Lower lobe of right lung (tissue), 2 donors: Measurements from ENCODE around the gene TRMU. TPM values are rescaled to one million over a fixed set of nuclear protein-coding genes. Genes with fewer than 3 reads are reported as not detected.
A peak's percentile ranks its signal among the peaks of the same experiment; 100 is the strongest.

Experiments used
- ATAC-seq, 2 donors: fragments of 200-7000 bp; cut with Tn5 transposase; one replicate each; pipeline ENCODE4 v1.9.1; 2020 to 2022; ENCODE audit warnings: mild to moderate bottlenecking in 2 of 2, moderate library complexity in 2 of 2
- DNase-seq: peaks from one replicate; pipeline ENCODE4 v3.0.0-alpha.2; 2020
- H3K27ac ChIP-seq: fragments of 200-600 bp; one replicate; pipeline ENCODE4 v1.8.0; 2022
- H3K27me3 ChIP-seq: fragments of 200-600 bp; one replicate; pipeline ENCODE4 v1.8.0; 2022; ENCODE audit warnings: low read depth
- H3K36me3 ChIP-seq: fragments of 200-600 bp; one replicate; pipeline ENCODE4 v1.8.0; 2022; ENCODE audit warnings: mild to moderate bottlenecking
- H3K4me1 ChIP-seq: fragments of 200-600 bp; one replicate; pipeline ENCODE4 v1.8.0; 2022
- H3K4me3 ChIP-seq: fragments of 200-600 bp; one replicate; pipeline ENCODE4 v1.8.0; 2022; ENCODE audit warnings: mild to moderate bottlenecking
- H3K9me3 ChIP-seq: fragments of 200-600 bp; one replicate; pipeline ENCODE4 v1.8.0; 2022
- CTCF ChIP-seq: fragments of 200-600 bp; IDR thresholded peaks from one replicate; pipeline ENCODE4 v1.8.0; 2022; ENCODE audit warnings: antibody characterized with exemption, mild to moderate bottlenecking
- intact Hi-C: fragments of 100-400 bp; cut with DNase I; formaldehyde crosslinking; loops from one replicate; pipeline ENCODE4 v1.11.0; 2022
- total RNA-seq: library from RNA; stranded (reverse); fragmentation: NEBNext Ultra II Directional; extraction: Animal tissue kit (Norgen Biotek cat#: 25700); gene quantifications from one replicate; pipeline ENCODE4 v1.2.1, GENCODE V29; 2021
- donor health status: DM: no; HTN: yes; CAD: no; lungs with severe emphysema.

The TRMU gene
- total RNA-seq, 1 donor from 2014 or later, result 33.5 TPM

DNA sequence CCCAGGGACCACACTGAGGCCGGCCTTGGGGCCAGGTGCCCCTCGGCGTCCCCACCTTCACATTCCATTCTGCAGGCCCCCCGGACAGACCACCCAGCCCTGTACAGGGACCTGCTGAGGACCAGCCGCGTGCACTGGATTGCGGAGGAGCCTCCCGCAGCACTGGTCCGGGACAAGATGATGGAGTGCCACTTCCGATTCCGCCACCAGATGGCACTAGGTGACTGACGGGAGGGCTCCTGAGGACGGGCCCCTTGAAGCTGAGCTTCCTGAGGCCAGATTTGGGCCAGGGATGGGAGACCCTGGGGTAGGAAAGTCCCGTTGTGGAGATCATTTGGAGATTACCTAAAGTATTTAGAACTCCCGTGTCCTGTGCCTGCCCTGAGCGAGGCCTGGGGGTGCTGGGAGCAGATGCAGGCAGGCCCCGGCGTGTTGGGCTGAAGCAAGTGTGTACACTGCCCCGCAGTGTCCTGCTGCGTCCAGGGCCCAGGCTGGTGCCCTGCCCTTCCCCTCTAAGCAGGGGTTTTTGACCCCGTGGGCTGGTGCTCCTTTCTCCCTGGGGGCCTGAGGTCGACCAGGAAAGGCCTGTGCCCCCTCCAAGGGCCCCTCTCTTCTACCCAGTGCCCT, 20.0 kb downstream of the TRMU start:
- Histone ChIP-seq H3K27me3 (no peaks in the 10 kb centered on the region), H3K36me3 (peaks cover 83% of the 10 kb centered on the region), H3K4me1 (peaks cover 6% of the 10 kb centered on the region), H3K9me3 (no peaks in the 10 kb centered on the region), H3K4me3 (no peak overlapping the region), H3K27ac (no peak overlapping the region)
- peak; percentile 55 to 57 for ATAC-seq
- TF ChIP-seq CTCF, result peak; percentile 76
- DNase-seq, result peak; percentile 74
- intact Hi-C loops, result no loop called here

DNA sequence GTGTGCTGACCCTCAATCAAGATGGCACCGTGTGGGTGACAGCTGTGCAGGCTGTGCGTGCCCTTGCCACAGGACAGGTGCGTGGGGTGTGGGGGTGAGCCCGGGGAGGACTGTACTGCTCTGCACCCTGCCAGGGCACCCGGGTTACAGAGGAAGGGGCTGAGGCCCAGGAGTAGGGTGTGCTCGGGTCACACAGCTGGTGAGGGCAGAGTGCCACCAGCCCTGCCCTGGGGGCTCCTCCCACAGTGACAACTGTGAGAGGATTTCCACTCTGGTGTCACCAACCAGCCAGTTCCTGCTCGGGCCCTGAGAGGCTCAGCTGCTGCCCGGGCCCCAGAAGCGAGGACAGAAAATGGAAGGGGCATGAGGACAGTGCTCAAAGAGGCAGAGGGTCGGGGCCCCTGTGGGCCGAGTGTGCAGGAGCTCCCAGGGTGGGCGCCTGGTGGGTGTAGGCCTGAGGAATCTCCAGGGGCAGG, 20.5 kb downstream of the TRMU start:
- Histone ChIP-seq H3K27ac (no peak overlapping the region), H3K4me1 (peaks cover 6% of the 10 kb centered on the region), H3K27me3 (no peaks in the 10 kb centered on the region), H3K4me3 (no peak overlapping the region), H3K9me3 (no peaks in the 10 kb centered on the region), H3K36me3 (peaks cover 78% of the 10 kb centered on the region)
- TF ChIP-seq CTCF, result no peak
- ATAC-seq (peak in 1 of 2 donors; percentile 2), DNase-seq (no peak)
- intact Hi-C loops, result no loop called here

GRCh38 chr22:46356496-46357480, 21.3 kb downstream of the TRMU start:
- intact Hi-C loops, result no loop called here
- TF ChIP-seq CTCF, result no peak
- H3K27me3 ChIP-seq, result no peaks in the 10 kb centered on the region
- no peak overlapping the region for H3K4me3 ChIP-seq
- H3K4me1 ChIP-seq, result peaks cover 6% of the 10 kb centered on the region
- DNase-seq (no peak), ATAC-seq (no peak)
- no peaks in the 10 kb centered on the region for H3K9me3 ChIP-seq
- peaks cover 72% of the 10 kb centered on the region for H3K36me3 ChIP-seq
- H3K27ac ChIP-seq, result no peak overlapping the region

GRCh38 chr22:46357711-46358520, 22.4 kb downstream of the TRMU start:
- Histone ChIP-seq H3K4me1 (no peaks in the 10 kb centered on the region), H3K27me3 (no peaks in the 10 kb centered on the region), H3K9me3 (no peaks in the 10 kb centered on the region), H3K4me3 (no peak overlapping the region), H3K27ac (no peak overlapping the region), H3K36me3 (peaks cover 69% of the 10 kb centered on the region)
- no peak for TF ChIP-seq CTCF
- ATAC-seq, result no peak
- peak; percentile 43 for DNase-seq
- intact Hi-C loops, result no loop called here

GRCh38 chr22:46358766-46359165, 23.3 kb downstream of the TRMU start:
- intact Hi-C loops, result no loop called here
- Histone ChIP-seq H3K36me3 (peaks cover 69% of the 10 kb centered on the region), H3K4me3 (no peak overlapping the region), H3K27me3 (no peaks in the 10 kb centered on the region), H3K4me1 (no peaks in the 10 kb centered on the region), H3K9me3 (no peaks in the 10 kb centered on the region), H3K27ac (no peak overlapping the region)
- DNase-seq (peak; percentile 14), ATAC-seq (no peak)
- TF ChIP-seq CTCF, result no peak
